Measurements from ENCODE around the gene KNDC1.
"Not testable (repeated sequence)": the region's sequence is repeated elsewhere in the genome, so short reads cannot be mapped to it uniquely, and the experiment has no call there.

The KNDC1 gene

GRCh38 chr10:133159950-133160825 lies at the start of gene KNDC1:
KNDC1 (plus strand) TSS chr10:133160219; CDS start chr10:133160468, 249 bp downstream.
- DNase-seq (ENCODE audit: low read depth in 3 of 3): no peak

GRCh38 chr10:133110609-133111275 lies 49.3 kb upstream of the KNDC1 start:
- DNase-seq (ENCODE audit: low read depth in 3 of 3): no peak

GRCh38 chr10:133111640-133112039 lies 48.4 kb upstream of the KNDC1 start:
- not testable (repeated sequence) for DNase-seq (ENCODE audit: low read depth in 3 of 3)

- DNase-seq (ENCODE audit: low read depth in 3 of 3): no peak
Observed at GRCh38 chr10:133113146-133113830, 46.7 kb upstream of the KNDC1 start.

GRCh38 chr10:133113847-133114246 lies 46.2 kb upstream of the KNDC1 start:
- DNase-seq (ENCODE audit: low read depth in 3 of 3): no peak

GRCh38 chr10:133114251-133114650 lies 45.8 kb upstream of the KNDC1 start:
- no peak for DNase-seq (ENCODE audit: low read depth in 3 of 3)

- DNase-seq (ENCODE audit: low read depth in 3 of 3): no peak
Observed at GRCh38 chr10:133114726-133115452, 45.1 kb upstream of the KNDC1 start.

- no peak for DNase-seq (ENCODE audit: low read depth in 3 of 3)
Observed at GRCh38 chr10:133115453-133115842, 44.6 kb upstream of the KNDC1 start.

- DNase-seq (ENCODE audit: low read depth in 3 of 3): no peak
Observed at GRCh38 chr10:133115976-133116375, 44.0 kb upstream of the KNDC1 start.

- no peak for DNase-seq (ENCODE audit: low read depth in 3 of 3)
Observed at GRCh38 chr10:133116455-133116854, 43.6 kb upstream of the KNDC1 start.

GRCh38 chr10:133117036-133117687 lies 42.9 kb upstream of the KNDC1 start:
- no peak for DNase-seq (ENCODE audit: low read depth in 3 of 3)

- DNase-seq (ENCODE audit: low read depth in 3 of 3): no peak
Observed at GRCh38 chr10:133117688-133118071, 42.3 kb upstream of the KNDC1 start.

GRCh38 chr10:133121479-133121878 lies 38.5 kb upstream of the KNDC1 start:
- no peak for DNase-seq (ENCODE audit: low read depth in 3 of 3)

- no peak for DNase-seq (ENCODE audit: low read depth in 3 of 3)
Observed at GRCh38 chr10:133122171-133122935, 37.7 kb upstream of the KNDC1 start.

GRCh38 chr10:133123050-133123745 lies 36.8 kb upstream of the KNDC1 start:
- DNase-seq (ENCODE audit: low read depth in 3 of 3): peak in 1 of 3 experiments; percentile 30

GRCh38 chr10:133123746-133124356 lies 36.2 kb upstream of the KNDC1 start:
- DNase-seq (ENCODE audit: low read depth in 3 of 3): no peak

GRCh38 chr10:133124357-133125211 lies 35.4 kb upstream of the KNDC1 start:
- DNase-seq (ENCODE audit: low read depth in 3 of 3): no peak

GRCh38 chr10:133125901-133126300 lies 34.1 kb upstream of the KNDC1 start:
- no peak for DNase-seq (ENCODE audit: low read depth in 3 of 3)

Measured in stimulated activated CD4-positive, alpha-beta T cell treated with anti-CD3 and anti-CD28 coated beads, TNF-alpha, amount 100 ng/mL, for 24 hours (primary cell).